BJ (cell line): ENCODE data around the gene SOCS3. TPM values are rescaled to one million over a fixed set of nuclear protein-coding genes. Genes with fewer than 3 reads are reported as not detected.

Experiments used
- CTCF ChIA-PET: fragments of 350-600 bp; formaldehyde crosslinking; extraction: SDS; loops from one replicate; lab custom pipeline; 2021; ENCODE audit warnings: antibody characterized with exemption, inconsistent platforms; lab: Yijun Ruan, JAX
- POLR2A ChIA-PET: fragments of 300-600 bp; sonication (Branson Sonifier 250); formaldehyde crosslinking; extraction: SDS; loops from one replicate; lab custom pipeline; 2021; ENCODE audit warnings: antibody characterized with exemption; lab: Charles Lee
- DNase-seq: peaks from one replicate; pipeline ENCODE4 v3.0.0-alpha.2; 2011; ENCODE audit warnings: low read depth
- H3K27me3 ChIP-seq: 2 replicates; pipeline ENCODE4 v1.6.0; 2011; ENCODE audit warnings: low read length; ENCODE audit not compliant: control insufficient read depth, insufficient read depth
- H3K36me3 ChIP-seq: 2 replicates; pipeline ENCODE4 v1.5.1; 2011; ENCODE audit warnings: low read length; ENCODE audit not compliant: control insufficient read depth, insufficient read depth
- H3K4me3 ChIP-seq: 2 replicates; pipeline ENCODE4 v1.5.1; 2011; ENCODE audit warnings: low read depth, mild to moderate bottlenecking, control low read depth, low read length
- CTCF ChIP-seq: IDR thresholded peaks from 2 replicates; pipeline ENCODE4 v1.5.1; 2011; ENCODE audit warnings: low read depth, mild to moderate bottlenecking, control low read depth, inconsistent platforms, low read length, moderate library complexity; ENCODE audit not compliant: insufficient read depth
- polyA plus RNA-seq: library from polyadenylated mRNA; depleted of rRNA; stranded (reverse); fragments of >200 nt; gene quantifications from 2 replicates; pipeline ENCODE4 v1.2.3, GENCODE V29; 2011

SOCS3 gene
- polyA plus RNA-seq, 1 experiment, result 26.4 TPM

GRCh38 chr17:78399693-78400144 lies 39.8 kb upstream of the SOCS3 start:
- H3K4me3 ChIP-seq, result no peak overlapping the region
- H3K27me3 ChIP-seq, result no peaks in the 10 kb centered on the region
- DNase-seq, result no peak
- ChIA-PET POLR2A (no interaction called here), CTCF (interaction anchor here (0.6 kb wide), 1 partner anchor 734 kb away, joined by 3 read pairs; no protein-coding TSS in a partner anchor)
- TF ChIP-seq CTCF, result no peak
- H3K36me3 ChIP-seq, result peaks cover 48% of the 10 kb centered on the region

GRCh38 chr17:78399028-78399692 lies 39.3 kb upstream of the SOCS3 start:
- H3K4me3 ChIP-seq, result no peak overlapping the region
- no peak for DNase-seq
- no peak for TF ChIP-seq CTCF
- ChIA-PET CTCF (interaction anchor here (0.6 to 1.5 kb wide), 2 partner anchors 23 to 734 kb away, joined by 3 to 4 read pairs; no protein-coding TSS in a partner anchor), POLR2A (no interaction called here)
- no peaks in the 10 kb centered on the region for H3K27me3 ChIP-seq
- H3K36me3 ChIP-seq, result peaks cover 47% of the 10 kb centered on the region

- CTCF ChIA-PET, result interaction anchor here (1.5 kb wide), 1 partner anchor 24 kb away, joined by 4 read pairs; no protein-coding TSS in a partner anchor
- peaks cover 40% of the 10 kb centered on the region for H3K36me3 ChIP-seq
These were observed 38.5 kb upstream of the SOCS3 start for GRCh38 chr17:78398390-78398789.

GRCh38 chr17:78397681-78398101 lies 37.8 kb upstream of the SOCS3 start:
- no peak for DNase-seq
- H3K4me3 ChIP-seq, result no peak overlapping the region
- no peaks in the 10 kb centered on the region for H3K27me3 ChIP-seq
- peaks cover 35% of the 10 kb centered on the region for H3K36me3 ChIP-seq
- ChIA-PET POLR2A (no interaction called here), CTCF (interaction anchor here (1.5 kb wide), 1 partner anchor 24 kb away, joined by 4 read pairs; no protein-coding TSS in a partner anchor)
- TF ChIP-seq CTCF, result no peak

More at GRCh38 chr17:78398390-78398789, 38.5 kb upstream of the SOCS3 start:
- POLR2A ChIA-PET, result interaction anchor here (0.5 kb wide), 1 partner anchor 14 kb away, joined by 12 read pairs; no protein-coding TSS in a partner anchor
- Histone ChIP-seq H3K27me3 (no peaks in the 10 kb centered on the region), H3K4me3 (no peak overlapping the region)
- no peak for TF ChIP-seq CTCF
- no peak for DNase-seq
